NCI-H1436 (cell line): Measurements from ENCODE around the gene STAB2.

Experiments used
- DNase-seq: peaks from one replicate; lab custom pipeline; 2025; lab: John Stamatoyannopoulos, UW

STAB2 gene

DNA sequence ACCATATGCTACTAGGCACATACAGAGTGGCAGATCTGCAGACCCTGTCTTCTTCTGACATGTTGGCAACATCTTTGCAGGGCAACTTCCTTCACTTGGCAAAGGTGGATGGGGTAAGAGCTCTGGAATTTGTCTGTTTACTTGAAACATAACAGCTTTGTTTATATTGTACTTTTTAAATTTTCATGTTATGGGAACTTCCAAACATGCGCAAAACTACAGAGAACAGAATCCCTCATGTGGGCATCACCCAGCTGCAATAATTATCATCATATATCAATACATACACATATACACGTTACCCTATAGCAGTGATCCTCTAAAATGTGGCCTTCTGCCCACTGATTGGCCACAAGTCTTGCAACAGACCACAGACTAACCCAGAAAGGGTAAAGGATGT, 103.4 kb downstream of the STAB2 start:
- DNase-seq = no peak

DNA sequence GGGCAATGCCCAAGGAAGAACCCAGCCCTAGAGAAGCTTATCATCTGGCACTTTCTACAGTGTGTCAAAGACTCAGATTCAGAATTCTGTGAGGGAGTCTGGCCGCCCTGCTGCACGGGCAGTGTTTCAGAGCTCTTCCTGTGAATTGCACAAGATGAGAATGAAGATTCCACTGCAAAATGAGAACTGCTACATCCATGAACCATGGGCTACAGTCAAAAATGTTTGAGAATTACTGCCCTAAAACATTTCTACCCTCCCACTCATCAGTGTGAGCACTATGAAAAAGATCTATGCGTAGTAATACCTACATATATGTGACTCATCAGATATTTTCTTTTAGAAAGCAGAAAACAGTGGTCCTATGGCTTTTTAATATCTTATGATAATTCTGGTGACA, 104.0 kb downstream of the STAB2 start:
- no peak for DNase-seq

- DNase-seq = no peak
These were observed 109.0 kb downstream of the STAB2 start for GRCh38 chr12:103696101-103696500.

GRCh38 chr12:103697971-103698751, 111.1 kb downstream of the STAB2 start:
- DNase-seq = no peak

DNA sequence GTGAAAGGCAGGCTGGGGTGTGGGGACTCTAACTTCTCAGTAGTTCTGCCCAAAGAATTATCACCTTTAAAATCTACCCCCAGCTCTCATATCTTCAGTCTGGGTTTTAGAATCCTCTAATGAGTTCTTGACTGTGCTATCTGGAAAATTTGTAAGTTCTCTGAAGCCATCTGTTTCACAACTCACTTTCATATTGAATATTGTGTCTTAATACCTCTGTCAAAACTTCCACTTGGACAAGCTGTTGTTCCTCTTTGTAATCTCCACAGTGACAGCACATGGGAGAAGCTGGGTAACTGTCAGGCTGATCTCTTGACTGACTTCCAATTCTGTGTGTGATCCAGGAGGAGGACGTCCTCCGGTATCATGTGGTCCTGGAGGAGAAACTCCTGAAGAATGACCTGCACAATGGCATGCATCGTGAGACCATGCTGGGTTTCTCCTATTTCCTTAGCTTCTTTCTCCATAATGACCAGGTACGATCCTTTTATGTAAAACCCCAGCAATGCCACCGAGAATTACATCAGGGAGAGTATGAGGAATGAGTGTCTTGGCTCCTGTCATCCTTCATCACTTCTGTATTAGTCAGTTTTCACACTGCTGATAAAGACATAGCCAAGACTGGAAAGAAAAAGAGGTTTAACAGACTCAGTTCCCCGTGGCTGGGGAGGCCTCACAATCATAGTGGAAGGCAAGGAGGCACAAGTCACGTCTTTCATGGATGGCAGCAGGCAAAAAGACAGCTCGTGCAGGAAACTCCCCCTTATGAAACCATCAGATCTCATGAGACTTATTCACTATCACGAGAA, 111.9 kb downstream of the STAB2 start:
- DNase-seq = no peak

GRCh38 chr12:103705098-103705497, 118.0 kb downstream of the STAB2 start:
- DNase-seq = no peak

GRCh38 chr12:103705927-103706326, 118.9 kb downstream of the STAB2 start:
- DNase-seq = no peak

- DNase-seq = no peak
These were observed 120.4 kb downstream of the STAB2 start for GRCh38 chr12:103707446-103707845.

DNA sequence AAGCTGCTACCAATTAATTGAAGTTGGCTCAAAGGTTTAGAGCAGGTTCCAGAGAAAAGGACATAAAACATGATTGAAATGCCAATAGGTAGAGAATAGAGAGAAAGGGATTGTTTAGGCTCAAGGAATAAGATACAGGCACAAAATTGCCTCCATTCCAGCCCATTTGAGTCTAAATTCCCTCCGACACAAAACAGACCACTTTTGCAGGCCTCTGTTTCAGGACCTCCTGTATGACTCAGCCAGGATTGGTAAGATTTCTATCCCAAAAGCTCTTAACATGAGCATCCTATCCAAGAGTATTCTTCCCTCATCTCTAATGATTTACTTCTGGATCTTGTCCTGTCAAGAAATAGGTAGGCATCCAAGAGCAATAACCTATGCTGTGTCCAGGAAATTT, 123.5 kb downstream of the STAB2 start:
- no peak for DNase-seq

DNA sequence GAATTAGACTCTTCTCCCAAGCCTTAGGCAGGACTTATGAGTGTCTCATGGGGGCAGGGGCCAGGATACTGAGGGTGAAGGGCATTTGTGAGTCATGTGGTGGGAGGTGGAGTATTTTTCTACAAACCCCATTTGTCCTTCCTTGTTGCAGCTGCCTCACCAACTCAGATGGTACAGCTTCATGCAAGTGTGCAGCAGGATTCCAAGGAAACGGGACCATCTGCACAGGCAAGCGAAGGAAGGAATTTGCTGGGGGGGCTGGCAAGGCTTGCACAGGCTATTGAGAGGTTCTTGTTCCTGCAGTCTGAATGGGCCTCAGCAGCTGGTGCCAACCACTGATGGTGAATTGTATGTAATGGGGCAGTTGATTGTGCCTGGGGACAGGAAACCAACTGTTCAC, 125.1 kb downstream of the STAB2 start:
- no peak for DNase-seq

DNA sequence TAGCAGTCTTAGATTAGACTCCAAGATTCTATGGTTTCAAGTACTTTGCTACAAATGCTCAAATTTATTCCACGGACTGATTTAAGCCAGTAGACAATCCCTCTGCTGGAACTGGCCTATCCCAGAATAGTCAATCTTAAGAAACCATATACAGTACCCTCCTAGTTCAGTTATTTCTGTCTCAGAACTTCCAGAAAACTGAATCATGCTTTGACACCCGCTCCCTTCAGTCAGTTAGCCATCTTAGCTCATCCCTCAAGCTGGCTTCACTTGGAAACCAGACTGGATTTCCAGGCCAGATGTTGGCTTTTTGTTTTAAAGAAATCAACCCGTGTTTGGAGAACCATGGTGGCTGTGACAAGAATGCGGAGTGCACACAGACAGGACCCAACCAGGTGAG, 128.4 kb downstream of the STAB2 start:
- DNase-seq = no peak

DNA sequence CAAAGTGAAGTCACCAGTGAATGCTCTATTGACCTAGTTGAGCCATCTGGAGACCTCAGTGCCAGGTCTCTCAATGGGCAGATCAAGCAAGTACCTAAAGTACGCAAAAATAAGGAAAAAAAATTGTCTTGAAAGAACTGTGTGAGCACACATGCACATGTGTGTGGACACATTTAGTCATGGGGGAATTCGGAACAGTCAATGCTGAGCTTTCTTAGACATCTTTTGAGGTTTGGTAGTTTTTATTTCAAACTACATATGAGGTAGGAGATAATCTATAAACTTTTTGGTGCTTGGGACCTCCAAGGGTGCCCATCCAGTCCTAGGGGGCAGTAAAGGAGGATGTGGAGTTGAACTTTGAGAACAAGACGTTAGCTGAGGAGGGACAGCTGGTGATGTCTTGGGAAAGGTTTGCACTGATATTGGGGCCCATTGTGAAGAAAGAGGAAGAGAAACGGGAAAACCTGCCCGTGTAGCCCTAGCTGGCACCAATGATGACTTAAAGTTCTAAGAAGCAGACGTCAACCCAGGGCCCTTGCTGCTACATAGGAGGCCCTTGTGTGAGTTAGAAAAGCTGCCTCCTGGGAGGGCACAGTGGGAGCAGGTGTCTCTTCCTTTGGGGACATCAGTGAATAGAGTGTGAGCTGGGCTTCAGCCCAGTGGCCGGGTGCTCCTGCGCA, 129.6 kb downstream of the STAB2 start:
- no peak for DNase-seq

DNA sequence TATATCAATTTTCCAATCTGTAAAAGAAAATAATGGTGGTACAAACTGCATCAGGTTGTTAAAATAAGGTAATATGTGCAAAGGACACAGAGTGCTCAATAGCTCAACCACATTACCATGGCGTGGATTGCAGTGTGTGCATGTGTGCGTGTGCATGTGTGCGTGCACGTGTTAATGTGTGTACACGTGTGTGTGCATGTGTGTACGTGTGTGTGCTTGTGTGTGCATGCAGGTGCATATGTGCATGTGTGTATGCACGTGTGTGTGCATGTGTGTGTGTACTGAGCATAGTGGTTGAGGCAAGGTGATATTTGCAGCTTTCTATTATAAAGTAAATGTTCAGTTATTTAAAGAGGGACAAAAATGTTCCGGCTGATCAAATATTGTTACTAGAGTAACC, 138.3 kb downstream of the STAB2 start:
- no peak for DNase-seq

DNA sequence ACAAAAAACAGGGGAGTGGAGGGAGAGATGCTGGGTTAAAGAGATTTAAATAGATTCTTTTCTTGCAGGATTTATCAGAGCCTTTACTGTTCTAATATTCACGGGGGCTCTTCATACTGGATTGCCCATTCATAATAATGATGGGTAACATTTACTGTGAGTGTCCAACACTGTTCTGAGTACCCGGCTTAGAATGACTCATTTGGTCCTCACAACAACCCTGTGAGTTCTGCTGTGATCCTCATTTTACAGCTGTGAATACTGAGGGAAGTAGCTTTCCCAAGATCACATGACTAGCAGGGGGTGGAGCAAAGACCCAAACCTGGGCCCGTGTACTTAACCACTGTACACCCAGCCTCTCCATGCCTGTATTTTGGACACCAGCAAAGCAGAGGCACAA, 140.6 kb downstream of the STAB2 start:
- DNase-seq = no peak

- no peak for DNase-seq
These were observed 141.2 kb downstream of the STAB2 start for GRCh38 chr12:103728323-103728722.

- DNase-seq = no peak
These were observed 142.4 kb downstream of the STAB2 start for GRCh38 chr12:103729499-103729898.

- DNase-seq = no peak
These were observed 144.5 kb downstream of the STAB2 start for GRCh38 chr12:103731539-103731938.

- no peak for DNase-seq
These were observed 147.8 kb downstream of the STAB2 start for GRCh38 chr12:103734863-103735262.

DNA sequence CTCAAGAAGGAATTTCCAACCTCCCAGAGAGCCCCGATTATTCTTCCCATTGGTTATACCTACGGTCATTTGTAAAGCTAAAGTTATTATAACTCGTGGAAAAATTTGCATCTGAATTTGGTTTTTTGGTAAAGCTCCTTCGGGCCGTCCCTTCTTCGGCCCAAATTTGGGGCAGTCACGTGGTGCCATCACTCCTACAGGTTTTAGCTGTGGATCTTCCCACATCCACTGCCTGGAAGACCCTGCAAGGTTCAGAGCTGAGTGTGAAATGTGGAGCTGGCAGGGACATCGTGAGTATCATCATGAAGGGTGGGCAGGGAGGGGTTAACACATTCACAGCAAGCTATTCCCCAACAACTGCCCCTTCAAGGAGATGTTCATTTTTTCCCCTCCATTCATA, 148.2 kb downstream of the STAB2 start:
- DNase-seq = no peak

DNA sequence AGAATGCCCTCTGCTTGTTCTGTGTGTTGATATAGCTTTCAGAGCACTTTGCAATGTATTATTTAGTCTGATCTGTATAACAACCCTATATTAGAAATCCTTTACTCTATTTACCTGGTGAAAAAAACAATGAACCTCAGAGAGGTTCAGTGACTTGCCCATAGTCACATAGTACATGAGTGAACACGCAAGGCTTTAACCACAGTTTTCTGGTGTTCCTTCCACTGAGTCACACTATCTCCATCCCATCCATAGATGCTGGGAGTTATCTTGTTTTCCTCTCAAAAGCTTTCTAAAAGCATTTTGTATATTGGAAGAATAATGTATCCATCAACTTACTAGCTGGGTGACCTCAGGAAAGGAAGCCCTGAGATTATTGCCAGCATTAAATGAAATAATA, 149.5 kb downstream of the STAB2 start:
- DNase-seq = no peak

- DNase-seq = no peak
These were observed 150.8 kb downstream of the STAB2 start for GRCh38 chr12:103737881-103738280.

- no peak for DNase-seq
These were observed 155.4 kb downstream of the STAB2 start for GRCh38 chr12:103742349-103742932.

DNA sequence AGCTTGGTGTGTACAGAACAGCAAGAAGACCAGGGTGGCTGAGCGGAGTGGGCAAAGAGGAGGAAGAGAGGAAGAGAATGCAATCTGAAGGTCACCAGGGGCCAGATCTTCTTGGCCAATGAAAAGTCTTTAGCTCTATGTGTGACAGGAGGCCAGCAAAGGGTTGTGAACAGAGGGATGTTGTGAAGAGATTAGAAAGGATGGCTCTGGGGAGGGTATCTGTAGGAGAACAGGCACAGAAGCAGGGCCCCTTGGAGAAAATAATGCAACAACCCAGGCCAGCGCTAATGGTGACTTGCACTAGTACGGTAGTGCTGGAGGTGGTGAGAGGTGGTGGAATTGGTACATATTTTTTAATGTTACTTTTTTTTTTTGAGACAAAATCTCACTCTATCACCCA, 156.7 kb downstream of the STAB2 start:
- DNase-seq = no peak
